Neural crest cell (in vitro differentiated cells): ENCODE measurements around the gene HACD4. TPM values are rescaled to one million over a fixed set of nuclear protein-coding genes. Genes with fewer than 3 reads are reported as not detected.

Source experiments
- DNase-seq: peaks from one replicate; pipeline ENCODE4 v3.0.0; 2021; ENCODE audit warnings: low read depth, mixed read lengths, low spot score
- H3K27ac Mint-ChIP-seq: one replicate; pipeline ENCODE4 v1.8.0; 2021; ENCODE audit warnings: mild to moderate bottlenecking, mixed read lengths; ENCODE audit not compliant: unreplicated experiment
- H3K27me3 Mint-ChIP-seq: 2 replicates; pipeline ENCODE4 v1.8.0; 2021; ENCODE audit warnings: low read depth, mild to moderate bottlenecking, mixed read lengths
- H3K36me3 Mint-ChIP-seq: 2 replicates; pipeline ENCODE4 v1.8.0; 2021; ENCODE audit warnings: low read depth, mild to moderate bottlenecking, mixed read lengths
- H3K4me1 Mint-ChIP-seq: 2 replicates; pipeline ENCODE4 v1.8.0; 2021; ENCODE audit warnings: mixed read lengths
- H3K4me3 Mint-ChIP-seq: one replicate; pipeline ENCODE4 v1.8.0; 2021; ENCODE audit warnings: mild to moderate bottlenecking, mixed read lengths
- H3K9me3 Mint-ChIP-seq: 2 replicates; pipeline ENCODE4 v1.8.0; 2021; ENCODE audit warnings: mixed read lengths
- total RNA-seq: library from RNA; stranded (reverse); gene quantifications from 2 replicates; pipeline ENCODE4 v1.2.1, GENCODE V29; 2021
- TF ChIP-seq, protein P1 (sequence below): fragments of 200-600 bp; sonication (generic); conservative IDR thresholded peaks from 2 replicates; pipeline ENCODE4 v1.5.0; 2021; ENCODE audit warnings: antibody characterized with exemption, mild to moderate bottlenecking

The HACD4 gene
- total RNA-seq, 1 donor from 2014 or later, result 0.72 TPM

DNA sequence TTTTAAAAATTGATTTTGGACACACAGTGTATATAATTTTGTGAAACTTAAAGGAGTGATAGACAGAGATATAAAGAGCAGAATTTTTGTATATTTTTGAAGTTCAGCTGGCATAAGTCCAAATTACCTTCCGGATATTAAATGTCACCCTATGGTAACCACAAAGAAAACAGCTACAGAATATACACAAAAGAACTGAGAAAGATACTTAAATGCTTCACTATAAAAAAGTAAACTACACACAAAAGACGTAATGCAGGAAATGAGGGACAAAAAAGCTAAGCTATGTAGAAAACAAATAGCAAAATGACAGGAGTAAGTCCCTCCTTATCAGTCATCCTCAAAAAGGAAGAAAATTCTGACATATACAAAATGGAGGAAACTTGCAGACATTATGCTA, 29.4 kb downstream of the HACD4 start:
- H3K9me3 Mint-ChIP-seq, result peaks cover 11% of the 10 kb centered on the region
- no peaks in the 10 kb centered on the region for H3K4me1 Mint-ChIP-seq
- no peak overlapping the region for H3K27ac Mint-ChIP-seq
- TF ChIP-seq, protein P1, sequence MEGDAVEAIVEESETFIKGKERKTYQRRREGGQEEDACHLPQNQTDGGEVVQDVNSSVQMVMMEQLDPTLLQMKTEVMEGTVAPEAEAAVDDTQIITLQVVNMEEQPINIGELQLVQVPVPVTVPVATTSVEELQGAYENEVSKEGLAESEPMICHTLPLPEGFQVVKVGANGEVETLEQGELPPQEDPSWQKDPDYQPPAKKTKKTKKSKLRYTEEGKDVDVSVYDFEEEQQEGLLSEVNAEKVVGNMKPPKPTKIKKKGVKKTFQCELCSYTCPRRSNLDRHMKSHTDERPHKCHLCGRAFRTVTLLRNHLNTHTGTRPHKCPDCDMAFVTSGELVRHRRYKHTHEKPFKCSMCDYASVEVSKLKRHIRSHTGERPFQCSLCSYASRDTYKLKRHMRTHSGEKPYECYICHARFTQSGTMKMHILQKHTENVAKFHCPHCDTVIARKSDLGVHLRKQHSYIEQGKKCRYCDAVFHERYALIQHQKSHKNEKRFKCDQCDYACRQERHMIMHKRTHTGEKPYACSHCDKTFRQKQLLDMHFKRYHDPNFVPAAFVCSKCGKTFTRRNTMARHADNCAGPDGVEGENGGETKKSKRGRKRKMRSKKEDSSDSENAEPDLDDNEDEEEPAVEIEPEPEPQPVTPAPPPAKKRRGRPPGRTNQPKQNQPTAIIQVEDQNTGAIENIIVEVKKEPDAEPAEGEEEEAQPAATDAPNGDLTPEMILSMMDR, result no peak
- no peak for DNase-seq
- H3K27me3 Mint-ChIP-seq, result no peaks in the 10 kb centered on the region
- H3K36me3 Mint-ChIP-seq, result peaks cover 44% of the 10 kb centered on the region
- H3K4me3 Mint-ChIP-seq, result no peak overlapping the region

- Mint-ChIP-seq H3K27me3 (no peaks in the 10 kb centered on the region), H3K9me3 (peaks cover 11% of the 10 kb centered on the region), H3K27ac (no peak overlapping the region), H3K4me1 (no peaks in the 10 kb centered on the region), H3K4me3 (no peak overlapping the region), H3K36me3 (peaks cover 39% of the 10 kb centered on the region)
- TF ChIP-seq, protein P1, result no peak
- DNase-seq, result no peak
Observed at GRCh38 chr9:21001581-21001980, 29.9 kb downstream of the HACD4 start.

DNA sequence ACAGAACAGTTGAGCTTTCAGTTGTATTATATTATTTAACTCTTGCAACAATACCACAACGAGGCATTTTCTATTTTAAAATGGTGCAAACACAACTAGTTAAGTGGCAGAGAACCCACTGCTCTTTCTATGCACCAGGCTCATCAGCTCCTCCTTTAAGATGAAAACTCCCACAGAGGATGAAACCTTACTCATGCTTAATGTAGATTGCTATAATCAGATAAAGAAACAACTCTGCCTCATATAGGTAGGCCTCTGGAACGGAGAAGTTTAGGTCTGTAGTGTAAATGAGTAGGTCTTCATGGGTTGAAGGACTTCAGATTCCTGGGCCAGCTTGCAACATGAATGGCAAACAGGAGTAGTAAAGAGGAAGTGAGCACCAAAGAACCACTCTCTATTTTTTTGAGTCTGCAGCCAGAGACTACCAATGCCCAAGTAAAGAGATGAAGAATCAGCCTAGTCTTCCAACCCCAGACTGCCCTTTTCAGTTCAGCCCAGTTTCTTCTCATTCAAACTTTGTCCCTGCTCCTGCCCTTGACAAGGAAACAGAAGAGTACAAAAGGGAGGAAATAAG, 33.9 kb downstream of the HACD4 start:
- H3K4me3 Mint-ChIP-seq, result no peak overlapping the region
- H3K27me3 Mint-ChIP-seq, result no peaks in the 10 kb centered on the region
- peaks cover 11% of the 10 kb centered on the region for H3K9me3 Mint-ChIP-seq
- TF ChIP-seq, protein P1, result no peak
- peaks cover 42% of the 10 kb centered on the region for H3K36me3 Mint-ChIP-seq
- no peak for DNase-seq
- no peaks in the 10 kb centered on the region for H3K4me1 Mint-ChIP-seq
- no peak overlapping the region for H3K27ac Mint-ChIP-seq

DNA sequence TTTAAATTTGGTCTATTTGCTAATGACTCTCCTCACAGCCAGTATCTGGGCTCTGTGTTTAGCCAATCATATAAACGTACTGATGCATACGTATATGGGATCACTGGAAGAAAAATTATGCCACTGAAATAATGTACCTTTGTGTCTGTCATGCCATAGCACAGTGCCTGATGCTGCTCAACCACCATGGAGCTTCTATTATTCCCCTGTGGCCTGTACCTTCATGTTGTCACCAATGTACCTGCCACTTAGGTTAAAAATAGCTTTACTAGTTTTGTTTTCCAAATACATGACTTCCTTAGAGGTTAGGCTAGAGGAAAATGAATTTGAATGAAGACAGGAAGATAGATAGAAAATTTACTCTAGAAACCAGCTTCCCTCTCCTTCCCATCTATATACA, 34.6 kb downstream of the HACD4 start:
- H3K4me3 Mint-ChIP-seq, result no peak overlapping the region
- no peaks in the 10 kb centered on the region for H3K4me1 Mint-ChIP-seq
- DNase-seq, result no peak
- TF ChIP-seq, protein P1, result no peak
- no peaks in the 10 kb centered on the region for H3K27me3 Mint-ChIP-seq
- peak overlapping the region; percentile 8 for H3K27ac Mint-ChIP-seq
- peaks cover 8% of the 10 kb centered on the region for H3K9me3 Mint-ChIP-seq
- peaks cover 35% of the 10 kb centered on the region for H3K36me3 Mint-ChIP-seq

- H3K27me3 Mint-ChIP-seq, result no peaks in the 10 kb centered on the region
- TF ChIP-seq, protein P1, result no peak
- peaks cover 33% of the 10 kb centered on the region for H3K36me3 Mint-ChIP-seq
- no peaks in the 10 kb centered on the region for H3K4me1 Mint-ChIP-seq
- H3K9me3 Mint-ChIP-seq, result peaks cover 3% of the 10 kb centered on the region
- no peak overlapping the region for H3K27ac Mint-ChIP-seq
- no peak overlapping the region for H3K4me3 Mint-ChIP-seq
- no peak for DNase-seq
Observed at GRCh38 chr9:20995616-20996015, 35.8 kb downstream of the HACD4 start.
